RPMI8226 (cell line): ENCODE measurements around the gene ADRA2B.
"Not testable (repeated sequence)": the region's sequence is repeated elsewhere in the genome, so short reads cannot be mapped to it uniquely, and the experiment has no call there.

ENCODE experiments used
- DNase-seq: peaks from one replicate; pipeline ENCODE4 v3.0.0-alpha.2; 2015

ADRA2B gene

DNA sequence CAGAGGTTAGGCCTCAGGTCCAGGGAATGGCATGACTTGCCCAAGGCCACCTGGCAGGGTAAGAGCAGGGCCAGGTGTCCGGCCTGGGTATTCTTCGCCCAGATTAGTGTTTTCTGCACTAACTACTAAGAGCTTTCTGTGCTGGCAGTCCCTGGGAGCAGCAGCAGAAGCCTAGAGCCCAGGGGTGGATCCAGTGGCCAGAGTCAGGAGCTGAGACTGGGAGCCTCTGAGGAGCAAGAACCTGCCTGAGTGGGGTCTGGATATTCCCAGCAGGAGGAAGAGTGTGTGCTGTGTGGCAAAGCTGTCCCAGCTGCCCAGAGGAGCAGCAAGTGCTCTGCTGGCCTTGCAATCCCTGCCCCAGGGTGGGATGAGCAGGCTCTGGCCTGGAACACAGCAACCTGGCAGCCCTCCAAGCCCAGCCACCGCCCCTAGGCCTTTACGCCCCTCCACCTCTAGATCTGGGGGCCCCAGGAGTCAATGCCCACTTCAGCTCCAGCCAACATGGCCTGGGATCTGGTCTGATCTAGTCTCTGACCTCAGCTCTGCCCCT is 50.9 kb downstream of the ADRA2B start:
- DNase-seq, result no peak

DNA sequence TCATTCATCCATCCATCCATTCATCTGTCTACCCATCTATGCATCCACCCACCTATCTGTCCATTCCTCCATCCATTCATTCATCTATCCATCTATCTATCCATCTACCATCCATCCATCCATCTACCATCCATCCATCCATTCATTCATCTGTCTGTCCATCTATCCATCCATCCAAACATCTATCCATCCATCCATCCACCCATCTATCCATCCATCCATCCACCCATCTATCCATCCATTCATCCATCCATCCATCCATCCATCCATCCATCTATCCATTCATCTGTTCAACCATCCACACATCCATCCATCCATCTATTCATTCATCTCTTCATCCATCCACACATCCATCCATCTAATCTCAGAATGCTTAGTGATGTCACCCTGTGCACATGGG is 51.6 kb downstream of the ADRA2B start:
- DNase-seq, result not testable (repeated sequence)

DNA sequence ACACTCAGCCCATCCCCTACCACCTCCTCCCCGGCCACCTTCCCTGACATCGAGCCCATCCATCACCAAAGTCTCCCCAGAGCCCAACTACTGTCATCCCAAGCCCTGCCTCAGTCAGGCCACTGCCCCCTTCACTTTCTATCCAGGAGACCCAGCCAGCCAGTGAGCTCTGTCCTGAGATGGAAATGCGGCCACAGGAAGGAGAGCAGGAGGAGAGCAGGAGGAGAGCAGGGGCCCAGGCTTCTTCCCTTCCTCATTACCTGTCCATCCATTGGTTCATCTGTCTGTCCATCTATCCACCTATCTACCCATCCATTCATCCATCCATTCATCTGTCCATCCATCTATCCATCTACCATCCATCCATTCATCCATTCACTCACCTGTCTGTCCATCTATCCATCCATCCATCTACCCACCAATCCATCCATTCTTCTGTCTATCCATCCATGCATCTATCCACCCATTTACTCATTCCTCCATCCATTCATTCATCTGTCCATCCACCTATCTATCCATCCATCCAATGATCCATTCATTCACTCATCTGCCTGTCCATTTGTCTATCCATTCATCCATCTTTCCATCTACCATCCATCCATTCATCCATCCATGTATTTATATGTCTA is 52.2 kb downstream of the ADRA2B start:
- not testable (repeated sequence) for DNase-seq

DNA sequence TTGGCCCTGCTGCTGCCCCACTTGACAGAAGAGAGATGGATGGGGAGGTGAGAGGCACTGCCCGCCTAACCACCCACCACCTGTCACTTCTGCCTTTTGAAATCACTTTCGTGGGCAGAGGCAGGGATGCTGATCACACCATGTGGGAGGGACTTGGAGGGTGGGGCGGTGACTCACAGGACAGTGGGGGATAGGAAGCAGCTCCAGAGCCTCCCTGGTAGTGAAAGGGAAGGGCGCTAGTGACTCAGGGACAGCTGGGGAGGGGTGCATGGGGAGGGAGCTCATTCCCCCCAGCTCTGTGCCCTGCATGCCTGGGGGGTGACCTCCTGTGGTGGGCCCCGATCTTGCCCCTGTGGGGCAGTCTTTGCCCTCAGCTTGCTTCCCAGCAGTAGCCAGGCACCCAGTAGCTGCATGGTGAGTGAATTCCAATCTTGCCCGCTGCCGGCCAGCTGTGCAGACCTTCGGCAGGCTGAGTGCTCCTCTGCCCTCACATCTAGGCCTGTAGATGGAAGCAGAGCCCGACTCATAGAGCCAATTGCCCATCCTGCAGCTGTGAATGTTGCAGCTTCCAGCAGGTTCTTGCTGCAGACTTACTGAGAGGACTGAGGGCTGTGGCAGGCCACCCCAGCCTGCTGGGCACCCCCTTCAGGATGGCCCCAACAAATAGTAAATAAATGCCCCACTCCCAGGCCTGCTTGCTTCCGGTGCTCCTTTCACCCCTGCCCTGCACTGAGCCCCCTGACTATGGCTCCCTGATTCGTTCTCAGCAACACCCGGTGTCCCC is 53.1 kb downstream of the ADRA2B start:
- DNase-seq, result peak; percentile 64
